ENCODE data around the gene VDR. TPM values are rescaled to one million over a fixed set of nuclear protein-coding genes. Genes with fewer than 3 reads are reported as not detected.

VDR gene
- total and polyA plus RNA-seq, 12 donors = 6.9 to 80.1 (median 18.4) TPM

DNA sequence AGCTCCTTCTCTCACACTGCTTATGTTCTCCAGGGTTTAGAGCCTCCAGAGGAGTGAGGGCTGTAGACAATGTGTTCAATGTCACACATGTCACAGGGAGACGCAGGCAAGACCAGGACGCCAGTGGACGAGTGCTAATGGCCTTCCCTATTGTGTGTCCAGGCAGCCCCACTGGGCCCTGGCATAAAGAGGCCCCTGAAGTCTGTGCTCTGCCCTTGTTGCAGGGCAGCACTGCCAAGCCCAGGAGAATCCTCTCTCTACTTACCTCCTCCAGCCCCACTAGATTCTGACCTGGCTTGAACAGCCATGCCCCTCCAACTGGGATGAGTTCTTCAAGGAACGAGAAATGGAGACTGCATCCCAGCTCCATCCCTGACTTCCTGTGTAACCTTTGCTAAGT, 33.8 kb upstream of the VDR start:
- no peaks in the 10 kb centered on the region for H3K9me3 ChIP-seq (replicated peaks in 1 of 3)
- no peaks in the 10 kb centered on the region for H3K4me1 ChIP-seq (replicated peaks in 1 of 2)
- intact Hi-C loops (cut with DNase I) = no loop called here
- H3K27ac ChIP-seq = no peak overlapping the region
- no peak for DNase-seq
- H3K36me3 ChIP-seq (replicated peaks in 1 of 2) = no peaks in the 10 kb centered on the region
- no peaks in the 10 kb centered on the region for H3K27me3 ChIP-seq
- TF ChIP-seq POLR2A (IDR thresholded peaks at IDR 0.05) = no peak
- no peak for TF ChIP-seq CTCF (IDR thresholded peaks at IDR 0.05)
- no peak overlapping the region for H3K4me3 ChIP-seq
- 96 to 100% (median 99%) methylated on average over 2 to 4 of the region's 4 CpGs for WGBS, 4 donors

DNA sequence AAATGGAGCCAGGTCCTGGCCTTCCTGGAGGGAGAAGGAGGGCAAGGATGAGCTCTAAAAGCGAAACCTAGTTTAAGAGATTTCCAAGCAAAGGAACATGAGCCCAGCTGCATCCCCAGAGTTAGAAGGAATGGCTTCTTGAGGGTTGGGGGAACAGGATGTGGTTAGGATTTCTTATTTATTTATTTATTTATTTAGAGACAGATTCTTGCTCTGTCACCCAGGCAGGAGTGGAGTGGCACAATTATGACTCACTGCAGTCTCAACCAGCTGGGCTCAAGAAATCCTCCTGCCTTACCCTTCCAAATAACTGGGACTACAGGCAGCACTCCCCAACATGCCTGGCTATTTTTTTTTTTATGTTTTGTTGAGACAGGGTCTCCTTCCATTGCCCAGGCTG, 33.3 kb upstream of the VDR start:
- H3K4me1 ChIP-seq (replicated peaks in 1 of 2) = no peaks in the 10 kb centered on the region
- H3K4me3 ChIP-seq = no peak overlapping the region
- intact Hi-C loops (cut with DNase I) = no loop called here
- no peak for DNase-seq
- no peaks in the 10 kb centered on the region for H3K9me3 ChIP-seq (replicated peaks in 1 of 3)
- no peaks in the 10 kb centered on the region for H3K36me3 ChIP-seq (replicated peaks in 1 of 2)
- no peak for TF ChIP-seq CTCF (IDR thresholded peaks at IDR 0.05)
- TF ChIP-seq POLR2A (IDR thresholded peaks at IDR 0.05) = no peak
- 95 to 100% (median 98%) methylated on average over 1 of the region's 1 CpG for WGBS, 4 donors
- no peak overlapping the region for H3K27ac ChIP-seq
- H3K27me3 ChIP-seq = no peaks in the 10 kb centered on the region

- Histone ChIP-seq H3K27ac (no peak overlapping the region), H3K27me3 (no peaks in the 10 kb centered on the region), H3K9me3 (replicated peaks in 1 of 3) (no peaks in the 10 kb centered on the region), H3K36me3 (replicated peaks in 1 of 2) (no peaks in the 10 kb centered on the region), H3K4me1 (replicated peaks in 1 of 2) (no peaks in the 10 kb centered on the region), H3K4me3 (no peak overlapping the region)
- peak in 4 of 7 donors; percentile 31 to 68 (median 34) for DNase-seq
- intact Hi-C loops (cut with DNase I) = no loop called here
- 54 to 65% (median 60%) methylated on average over 9 of the region's 9 CpGs for WGBS, 4 donors
- TF ChIP-seq POLR2A (IDR thresholded peaks at IDR 0.05) (no peak), CTCF (IDR thresholded peaks at IDR 0.05) (no peak)
Observed at GRCh38 chr12:47935184-47935583, 30.4 kb upstream of the VDR start.

GRCh38 chr12:47931187-47931586, 26.4 kb upstream of the VDR start:
- Histone ChIP-seq H3K27me3 (no peaks in the 10 kb centered on the region), H3K4me1 (replicated peaks in 1 of 2) (no peaks in the 10 kb centered on the region), H3K36me3 (replicated peaks in 1 of 2) (no peaks in the 10 kb centered on the region), H3K27ac (no peak overlapping the region), H3K9me3 (replicated peaks in 1 of 3) (no peaks in the 10 kb centered on the region), H3K4me3 (no peak overlapping the region)
- intact Hi-C loops (cut with DNase I) = no loop called here
- no peak for DNase-seq
- TF ChIP-seq POLR2A (IDR thresholded peaks at IDR 0.05) (no peak), CTCF (IDR thresholded peaks at IDR 0.05) (no peak)
- WGBS, 4 donors = 77 to 95% (median 86%) methylated on average over 1 of the region's 1 CpG

Data from adrenal gland (tissue), 12 donors.